WTC11 (cell line): ENCODE measurements around the gene RFC5. TPM values are rescaled to one million over a fixed set of nuclear protein-coding genes. Genes with fewer than 3 reads are reported as not detected.

Experiments used
- ATAC-seq: fragments of 200-7000 bp; cut with Tn5 transposase; 2 replicates; pipeline ENCODE4 v1.10.0; 2021; ENCODE audit warnings: mild to moderate bottlenecking, moderate library complexity
- CTCF ChIA-PET: fragments of 300-600 bp; sonication (Branson Sonifier 250); formaldehyde crosslinking; loops from one replicate; lab custom pipeline; 2021; ENCODE audit warnings: antibody characterized with exemption; lab: Charles Lee
- POLR2A ChIA-PET: fragments of 350-600 bp; sonication (Branson Sonifier 250); formaldehyde crosslinking; loops from one replicate; lab custom pipeline; 2021; ENCODE audit warnings: antibody characterized with exemption; lab: Charles Lee
- DNase-seq: peaks from one replicate; pipeline ENCODE4 v3.0.0; 2021; ENCODE audit warnings: low spot score
- H3K27ac Mint-ChIP-seq: 2 replicates; pipeline ENCODE4 v1.8.0; 2021; ENCODE audit warnings: mixed read lengths
- H3K27me3 Mint-ChIP-seq: 2 replicates; pipeline ENCODE4 v1.8.0; 2021; ENCODE audit warnings: low read depth, mild to moderate bottlenecking, moderate library complexity, mixed read lengths
- H3K36me3 Mint-ChIP-seq: 2 replicates; pipeline ENCODE4 v1.8.0; 2021; ENCODE audit warnings: mixed read lengths
- H3K4me1 Mint-ChIP-seq: 2 replicates; pipeline ENCODE4 v1.8.0; 2022; ENCODE audit warnings: mixed read lengths
- H3K4me3 Mint-ChIP-seq: 2 replicates; pipeline ENCODE4 v1.8.0; 2021; ENCODE audit warnings: mild to moderate bottlenecking, moderate library complexity, mixed read lengths
- H3K9me3 Mint-ChIP-seq: 2 replicates; pipeline ENCODE4 v1.8.0; 2021; ENCODE audit warnings: mixed read lengths
- FOXP1 ChIP-seq: sonication (generic); formaldehyde crosslinking; IDR thresholded peaks from 2 replicates; pipeline ENCODE4 v1.8.0; 2022; ENCODE audit warnings: missing genetic modification reagents, mild to moderate bottlenecking, moderate library complexity, borderline replicate concordance
- GRHL2 ChIP-seq: fragments of 250-450 bp; sonication (Bioruptor Pico); IDR thresholded peaks from 2 replicates; pipeline ENCODE4 v1.8.0; 2022; ENCODE audit warnings: mild to moderate bottlenecking, moderate library complexity; ENCODE audit not compliant: insufficient replicate concordance, severe bottlenecking
- GTF2I ChIP-seq: fragments of 250-450 bp; sonication (Bioruptor Pico); conservative IDR thresholded peaks from 2 replicates; pipeline ENCODE4 v1.4.0; 2021; ENCODE audit warnings: mild to moderate bottlenecking
- MYBL2 ChIP-seq: sonication (generic); formaldehyde crosslinking; IDR thresholded peaks from 2 replicates; pipeline ENCODE4 v1.8.1; 2023; ENCODE audit warnings: mild to moderate bottlenecking, moderate library complexity, missing genetic modification reagents
- NR1H2 ChIP-seq: sonication (generic); formaldehyde crosslinking; IDR thresholded peaks from 2 replicates; pipeline ENCODE4 v1.9.0; 2021; ENCODE audit warnings: mild to moderate bottlenecking, moderate library complexity, missing genetic modification reagents
- TEAD1 ChIP-seq: sonication (generic); formaldehyde crosslinking; IDR thresholded peaks from 2 replicates; pipeline ENCODE4 v1.8.0; 2022; ENCODE audit warnings: mild to moderate bottlenecking, missing genetic modification reagents
- ZNF121 ChIP-seq: sonication (generic); formaldehyde crosslinking; IDR thresholded peaks from 2 replicates; pipeline ENCODE4 v1.8.0; 2023; ENCODE audit warnings: missing genetic modification reagents
- ZNF263 ChIP-seq: sonication (generic); formaldehyde crosslinking; IDR thresholded peaks from 2 replicates; pipeline ENCODE4 v1.8.1; 2022; ENCODE audit warnings: low read depth, mild to moderate bottlenecking, moderate library complexity, missing genetic modification reagents
- ZNF396 ChIP-seq: fragments of 250-450 bp; sonication (Bioruptor Pico); IDR thresholded peaks from 2 replicates; pipeline ENCODE4 v1.8.0; 2021; ENCODE audit warnings: mild to moderate bottlenecking, moderate library complexity, borderline replicate concordance
- total RNA-seq: library from RNA; stranded (reverse); gene quantifications from 3 replicates; pipeline ENCODE4 v1.2.3, GENCODE V29; 2021
- TF ChIP-seq, protein P1 (sequence below): sonication (generic); formaldehyde crosslinking; IDR thresholded peaks from 2 replicates; pipeline ENCODE4 v1.8.0; 2023; ENCODE audit warnings: missing genetic modification reagents
- TF ChIP-seq, protein P2 (sequence below): fragments of 250-450 bp; sonication (Bioruptor Pico); IDR thresholded peaks from 2 replicates; pipeline ENCODE4 v1.9.0; 2021; ENCODE audit warnings: mild to moderate bottlenecking
- TF ChIP-seq, protein P3 (sequence below): sonication (generic); formaldehyde crosslinking; IDR thresholded peaks from 2 replicates; pipeline ENCODE4 v1.8.1; 2022; ENCODE audit warnings: mild to moderate bottlenecking, moderate library complexity, missing genetic modification reagents
- TF ChIP-seq, protein P4 (sequence below): sonication (generic); formaldehyde crosslinking; IDR thresholded peaks from 2 replicates; pipeline ENCODE4 v1.8.0; 2023; ENCODE audit warnings: mild to moderate bottlenecking, missing genetic modification reagents
- TF ChIP-seq, protein P5 (sequence below): sonication (generic); formaldehyde crosslinking; IDR thresholded peaks from 2 replicates; pipeline ENCODE4 v1.8.1; 2022; ENCODE audit warnings: low read depth, missing genetic modification reagents, borderline replicate concordance
- TF ChIP-seq, protein P6 (sequence below): sonication (generic); formaldehyde crosslinking; conservative IDR thresholded peaks from 2 replicates; pipeline ENCODE4 v1.8.1; 2022; ENCODE audit warnings: mild to moderate bottlenecking, missing genetic modification reagents
- TF ChIP-seq, protein P7 (sequence below): sonication (generic); formaldehyde crosslinking; IDR thresholded peaks from 2 replicates; pipeline ENCODE4 v1.8.0; 2022; ENCODE audit warnings: mild to moderate bottlenecking, missing genetic modification reagents
- TF ChIP-seq, protein P8 (sequence below): sonication (generic); formaldehyde crosslinking; IDR thresholded peaks from 2 replicates; pipeline ENCODE4 v1.8.1; 2023; ENCODE audit warnings: mild to moderate bottlenecking, missing genetic modification reagents
- TF ChIP-seq, protein P9 (sequence below): fragments of 250-450 bp; sonication (Bioruptor Pico); IDR thresholded peaks from 2 replicates; pipeline ENCODE4 v2.1.2; 2022; ENCODE audit warnings: mild to moderate bottlenecking, moderate library complexity

Gene RFC5
- total RNA-seq, 1 experiment from 2014 or later: 35.2 TPM

- no peak for TF ChIP-seq ZNF396 (CRISPR knock-in tag)
- TF ChIP-seq ZNF121: no peak
- TF ChIP-seq, protein P1, sequence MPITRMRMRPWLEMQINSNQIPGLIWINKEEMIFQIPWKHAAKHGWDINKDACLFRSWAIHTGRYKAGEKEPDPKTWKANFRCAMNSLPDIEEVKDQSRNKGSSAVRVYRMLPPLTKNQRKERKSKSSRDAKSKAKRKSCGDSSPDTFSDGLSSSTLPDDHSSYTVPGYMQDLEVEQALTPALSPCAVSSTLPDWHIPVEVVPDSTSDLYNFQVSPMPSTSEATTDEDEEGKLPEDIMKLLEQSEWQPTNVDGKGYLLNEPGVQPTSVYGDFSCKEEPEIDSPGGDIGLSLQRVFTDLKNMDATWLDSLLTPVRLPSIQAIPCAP: no peak
- TF ChIP-seq, protein P2, sequence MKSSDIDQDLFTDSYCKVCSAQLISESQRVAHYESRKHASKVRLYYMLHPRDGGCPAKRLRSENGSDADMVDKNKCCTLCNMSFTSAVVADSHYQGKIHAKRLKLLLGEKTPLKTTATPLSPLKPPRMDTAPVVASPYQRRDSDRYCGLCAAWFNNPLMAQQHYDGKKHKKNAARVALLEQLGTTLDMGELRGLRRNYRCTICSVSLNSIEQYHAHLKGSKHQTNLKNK (CRISPR knock-in tag): no peak
- TF ChIP-seq, protein P3, sequence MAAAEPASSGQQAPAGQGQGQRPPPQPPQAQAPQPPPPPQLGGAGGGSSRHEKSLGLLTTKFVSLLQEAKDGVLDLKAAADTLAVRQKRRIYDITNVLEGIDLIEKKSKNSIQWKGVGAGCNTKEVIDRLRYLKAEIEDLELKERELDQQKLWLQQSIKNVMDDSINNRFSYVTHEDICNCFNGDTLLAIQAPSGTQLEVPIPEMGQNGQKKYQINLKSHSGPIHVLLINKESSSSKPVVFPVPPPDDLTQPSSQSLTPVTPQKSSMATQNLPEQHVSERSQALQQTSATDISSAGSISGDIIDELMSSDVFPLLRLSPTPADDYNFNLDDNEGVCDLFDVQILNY (CRISPR knock-in tag): no peak
- TF ChIP-seq, protein P4, sequence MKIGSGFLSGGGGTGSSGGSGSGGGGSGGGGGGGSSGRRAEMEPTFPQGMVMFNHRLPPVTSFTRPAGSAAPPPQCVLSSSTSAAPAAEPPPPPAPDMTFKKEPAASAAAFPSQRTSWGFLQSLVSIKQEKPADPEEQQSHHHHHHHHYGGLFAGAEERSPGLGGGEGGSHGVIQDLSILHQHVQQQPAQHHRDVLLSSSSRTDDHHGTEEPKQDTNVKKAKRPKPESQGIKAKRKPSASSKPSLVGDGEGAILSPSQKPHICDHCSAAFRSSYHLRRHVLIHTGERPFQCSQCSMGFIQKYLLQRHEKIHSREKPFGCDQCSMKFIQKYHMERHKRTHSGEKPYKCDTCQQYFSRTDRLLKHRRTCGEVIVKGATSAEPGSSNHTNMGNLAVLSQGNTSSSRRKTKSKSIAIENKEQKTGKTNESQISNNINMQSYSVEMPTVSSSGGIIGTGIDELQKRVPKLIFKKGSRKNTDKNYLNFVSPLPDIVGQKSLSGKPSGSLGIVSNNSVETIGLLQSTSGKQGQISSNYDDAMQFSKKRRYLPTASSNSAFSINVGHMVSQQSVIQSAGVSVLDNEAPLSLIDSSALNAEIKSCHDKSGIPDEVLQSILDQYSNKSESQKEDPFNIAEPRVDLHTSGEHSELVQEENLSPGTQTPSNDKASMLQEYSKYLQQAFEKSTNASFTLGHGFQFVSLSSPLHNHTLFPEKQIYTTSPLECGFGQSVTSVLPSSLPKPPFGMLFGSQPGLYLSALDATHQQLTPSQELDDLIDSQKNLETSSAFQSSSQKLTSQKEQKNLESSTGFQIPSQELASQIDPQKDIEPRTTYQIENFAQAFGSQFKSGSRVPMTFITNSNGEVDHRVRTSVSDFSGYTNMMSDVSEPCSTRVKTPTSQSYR: no peak
Measured at GRCh38 chr12:117975006-117975405, 41.5 kb upstream of the RFC5 start (continued).

DNA sequence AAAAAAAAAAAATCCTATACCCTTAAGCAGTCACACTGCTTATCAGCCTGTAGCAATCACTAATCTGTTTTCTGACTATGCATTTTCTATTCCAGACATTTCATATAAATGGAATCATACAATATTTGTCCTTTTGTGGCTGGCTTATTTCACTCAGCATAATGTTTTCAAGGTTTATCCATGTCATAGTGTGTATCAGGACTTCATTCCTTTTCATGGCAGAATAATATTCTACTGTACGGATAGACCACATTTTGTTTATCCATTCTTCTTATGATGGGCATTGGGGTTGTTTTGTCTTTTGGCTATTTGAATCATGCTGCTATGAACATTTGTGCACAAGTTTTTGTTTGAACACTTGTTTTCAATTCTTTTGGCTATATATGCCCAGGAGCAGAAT is 39.1 kb upstream of the RFC5 start:
- no peak overlapping the region for H3K4me3 Mint-ChIP-seq
- no peaks in the 10 kb centered on the region for H3K36me3 Mint-ChIP-seq
- peaks cover 13% of the 10 kb centered on the region for H3K9me3 Mint-ChIP-seq
- DNase-seq: no peak
- no peaks in the 10 kb centered on the region; the same call in none of the 2 replicates for H3K27me3 Mint-ChIP-seq
- no peaks in the 10 kb centered on the region for H3K4me1 Mint-ChIP-seq
- POLR2A ChIA-PET: no interaction called here
- CTCF ChIA-PET: interaction anchor here (0.6 kb wide), 1 partner anchor 9 kb away, joined by 3 read pairs; no protein-coding TSS in a partner anchor
- no peak for ATAC-seq
- TF ChIP-seq, protein P1: no peak
- TF ChIP-seq, all 79 proteins: peak for 0
- no peak overlapping the region for H3K27ac Mint-ChIP-seq

- ATAC-seq (no peak), DNase-seq (no peak)
- H3K4me3 Mint-ChIP-seq: no peak overlapping the region
- H3K36me3 Mint-ChIP-seq: no peaks in the 10 kb centered on the region
- no peak overlapping the region for H3K27ac Mint-ChIP-seq
- ChIA-PET POLR2A (no interaction called here), CTCF (interaction anchor here (0.6 kb wide), 1 partner anchor 367 kb away, joined by 3 read pairs; no protein-coding TSS in a partner anchor)
- peaks cover 4% of the 10 kb centered on the region; the same call in 1 of the 2 replicates for H3K9me3 Mint-ChIP-seq
- no peaks in the 10 kb centered on the region; the same call in 1 of the 2 replicates for H3K27me3 Mint-ChIP-seq
- no peaks in the 10 kb centered on the region for H3K4me1 Mint-ChIP-seq
- TF ChIP-seq, protein P5, sequence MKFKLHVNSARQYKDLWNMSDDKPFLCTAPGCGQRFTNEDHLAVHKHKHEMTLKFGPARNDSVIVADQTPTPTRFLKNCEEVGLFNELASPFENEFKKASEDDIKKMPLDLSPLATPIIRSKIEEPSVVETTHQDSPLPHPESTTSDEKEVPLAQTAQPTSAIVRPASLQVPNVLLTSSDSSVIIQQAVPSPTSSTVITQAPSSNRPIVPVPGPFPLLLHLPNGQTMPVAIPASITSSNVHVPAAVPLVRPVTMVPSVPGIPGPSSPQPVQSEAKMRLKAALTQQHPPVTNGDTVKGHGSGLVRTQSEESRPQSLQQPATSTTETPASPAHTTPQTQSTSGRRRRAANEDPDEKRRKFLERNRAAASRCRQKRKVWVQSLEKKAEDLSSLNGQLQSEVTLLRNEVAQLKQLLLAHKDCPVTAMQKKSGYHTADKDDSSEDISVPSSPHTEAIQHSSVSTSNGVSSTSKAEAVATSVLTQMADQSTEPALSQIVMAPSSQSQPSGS (CRISPR knock-in tag): no peak
- TF ChIP-seq GTF2I (CRISPR knock-in tag) (no peak), NR1H2 (no peak), GRHL2 (CRISPR knock-in tag) (no peak), TEAD1 (CRISPR knock-in tag) (no peak), ZNF263 (CRISPR knock-in tag) (no peak), FOXP1 (no peak), MYBL2 (CRISPR knock-in tag) (no peak)
- TF ChIP-seq, protein P1: no peak
- TF ChIP-seq, protein P6, sequence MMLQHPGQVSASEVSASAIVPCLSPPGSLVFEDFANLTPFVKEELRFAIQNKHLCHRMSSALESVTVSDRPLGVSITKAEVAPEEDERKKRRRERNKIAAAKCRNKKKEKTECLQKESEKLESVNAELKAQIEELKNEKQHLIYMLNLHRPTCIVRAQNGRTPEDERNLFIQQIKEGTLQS (CRISPR knock-in tag): no peak
- TF ChIP-seq, protein P7, sequence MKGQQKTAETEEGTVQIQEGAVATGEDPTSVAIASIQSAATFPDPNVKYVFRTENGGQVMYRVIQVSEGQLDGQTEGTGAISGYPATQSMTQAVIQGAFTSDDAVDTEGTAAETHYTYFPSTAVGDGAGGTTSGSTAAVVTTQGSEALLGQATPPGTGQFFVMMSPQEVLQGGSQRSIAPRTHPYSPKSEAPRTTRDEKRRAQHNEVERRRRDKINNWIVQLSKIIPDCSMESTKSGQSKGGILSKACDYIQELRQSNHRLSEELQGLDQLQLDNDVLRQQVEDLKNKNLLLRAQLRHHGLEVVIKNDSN (CRISPR knock-in tag): no peak
- TF ChIP-seq, protein P8, sequence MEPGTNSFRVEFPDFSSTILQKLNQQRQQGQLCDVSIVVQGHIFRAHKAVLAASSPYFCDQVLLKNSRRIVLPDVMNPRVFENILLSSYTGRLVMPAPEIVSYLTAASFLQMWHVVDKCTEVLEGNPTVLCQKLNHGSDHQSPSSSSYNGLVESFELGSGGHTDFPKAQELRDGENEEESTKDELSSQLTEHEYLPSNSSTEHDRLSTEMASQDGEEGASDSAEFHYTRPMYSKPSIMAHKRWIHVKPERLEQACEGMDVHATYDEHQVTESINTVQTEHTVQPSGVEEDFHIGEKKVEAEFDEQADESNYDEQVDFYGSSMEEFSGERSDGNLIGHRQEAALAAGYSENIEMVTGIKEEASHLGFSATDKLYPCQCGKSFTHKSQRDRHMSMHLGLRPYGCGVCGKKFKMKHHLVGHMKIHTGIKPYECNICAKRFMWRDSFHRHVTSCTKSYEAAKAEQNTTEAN: no peak
- TF ChIP-seq, protein P9, sequence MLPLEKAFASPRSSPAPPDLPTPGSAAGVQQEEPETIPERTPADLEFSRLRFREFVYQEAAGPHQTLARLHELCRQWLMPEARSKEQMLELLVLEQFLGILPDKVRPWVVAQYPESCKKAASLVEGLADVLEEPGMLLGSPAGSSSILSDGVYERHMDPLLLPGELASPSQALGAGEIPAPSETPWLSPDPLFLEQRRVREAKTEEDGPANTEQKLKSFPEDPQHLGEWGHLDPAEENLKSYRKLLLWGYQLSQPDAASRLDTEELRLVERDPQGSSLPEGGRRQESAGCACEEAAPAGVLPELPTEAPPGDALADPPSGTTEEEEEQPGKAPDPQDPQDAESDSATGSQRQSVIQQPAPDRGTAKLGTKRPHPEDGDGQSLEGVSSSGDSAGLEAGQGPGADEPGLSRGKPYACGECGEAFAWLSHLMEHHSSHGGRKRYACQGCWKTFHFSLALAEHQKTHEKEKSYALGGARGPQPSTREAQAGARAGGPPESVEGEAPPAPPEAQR: no peak
Measured at GRCh38 chr12:117980616-117981015, 35.9 kb upstream of the RFC5 start.
